Heart left ventricle (tissue), 13 donors: Measurements from ENCODE around the gene WIPF3.

ENCODE experiments used
- POLR2A ChIP-seq, 2 donors: fragments of 450-650 bp; IDR thresholded peaks; one replicate each; pipeline ENCODE4 v1.6.1; 2017; ENCODE audit warnings: antibody characterized with exemption in 2 of 2, mild to moderate bottlenecking in 2 of 2, moderate library complexity in 2 of 2
- TF ChIP-seq, protein P1 (sequence below), 12 donors: fragments of 200-600 bp; sonication (generic) in 4 of 12; IDR thresholded peaks; one replicate each; pipeline versions ENCODE4 v1.5.0 to v1.8.0; 2018 to 2022; ENCODE audit warnings: antibody characterized with exemption in 12 of 12, mild to moderate bottlenecking in 5 of 12
- donor health status: ischemic (EF 13 %, LVEDD 7.1; RV severe dilation, severe dysfunction).
- donor health status: DM: no; HTN: yes; CAD: no.
- donor health status: DM: no; HTN: no; CAD: no.
- donor health status: ischemic (EF 25% LVEDD 6.9; RV normal size, moderate dysfunction).
- donor health status: ischemic (EF 25% LVEDD 5.7; RV mildly dilated, moderate dysfunction).
- donor health status: ischemic (EF 35%, LVEDD 5.7; RV mildly dilated, moderate dysfunction).
- donor health status: nonischemic (EF 11% LVEDD 7.7; RV severe dilation, severe dysfunction).
- donor health status: DM: yes; HTN: yes; CAD: no.
- donor health status: PGD.
- donor health status: ischemic (EF 29% LVEDD 5.4; RV normal size, mild dysfunction).
- donor health status: nonischemic (EF 23%, LVEDD 6.1; RV moderate dilation, normal function).

DNA sequence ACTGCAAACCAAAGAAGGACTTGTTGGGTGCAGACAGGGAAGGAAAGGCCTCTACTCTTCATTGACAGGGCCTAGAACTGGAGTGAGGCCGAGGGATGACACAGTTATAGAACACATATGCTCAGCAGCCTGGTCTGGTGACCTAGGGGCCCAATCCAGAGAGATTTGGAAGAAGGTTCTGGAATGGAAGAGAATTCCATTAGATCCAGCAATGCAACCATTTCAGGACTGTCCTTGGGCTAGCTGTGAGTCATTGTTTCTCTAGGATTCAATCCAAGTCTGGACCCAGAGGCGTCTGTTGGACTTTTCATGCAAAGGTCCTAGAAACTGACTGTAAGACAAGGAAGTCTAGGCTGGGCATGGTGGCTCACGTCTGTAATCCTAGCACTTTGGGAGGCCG is 59.2 kb downstream of the WIPF3 start:
- no peak for TF ChIP-seq POLR2A (IDR thresholded peaks at IDR 0.05)
- TF ChIP-seq, protein P1, sequence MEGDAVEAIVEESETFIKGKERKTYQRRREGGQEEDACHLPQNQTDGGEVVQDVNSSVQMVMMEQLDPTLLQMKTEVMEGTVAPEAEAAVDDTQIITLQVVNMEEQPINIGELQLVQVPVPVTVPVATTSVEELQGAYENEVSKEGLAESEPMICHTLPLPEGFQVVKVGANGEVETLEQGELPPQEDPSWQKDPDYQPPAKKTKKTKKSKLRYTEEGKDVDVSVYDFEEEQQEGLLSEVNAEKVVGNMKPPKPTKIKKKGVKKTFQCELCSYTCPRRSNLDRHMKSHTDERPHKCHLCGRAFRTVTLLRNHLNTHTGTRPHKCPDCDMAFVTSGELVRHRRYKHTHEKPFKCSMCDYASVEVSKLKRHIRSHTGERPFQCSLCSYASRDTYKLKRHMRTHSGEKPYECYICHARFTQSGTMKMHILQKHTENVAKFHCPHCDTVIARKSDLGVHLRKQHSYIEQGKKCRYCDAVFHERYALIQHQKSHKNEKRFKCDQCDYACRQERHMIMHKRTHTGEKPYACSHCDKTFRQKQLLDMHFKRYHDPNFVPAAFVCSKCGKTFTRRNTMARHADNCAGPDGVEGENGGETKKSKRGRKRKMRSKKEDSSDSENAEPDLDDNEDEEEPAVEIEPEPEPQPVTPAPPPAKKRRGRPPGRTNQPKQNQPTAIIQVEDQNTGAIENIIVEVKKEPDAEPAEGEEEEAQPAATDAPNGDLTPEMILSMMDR (IDR thresholded peaks at IDR 0.05): no peak
